ENCODE results near the gene FAM170B. TPM values are rescaled to one million over a fixed set of nuclear protein-coding genes. Genes with fewer than 3 reads are reported as not detected.

FAM170B gene
- total RNA-seq, 1 experiment from 2014 or later: not detected

- TF ChIP-seq ZMAT4 (CRISPR knock-in tag; IDR thresholded peaks at IDR 0.05) (no peak), MXD4 (CRISPR knock-in tag; IDR thresholded peaks at IDR 0.05; ENCODE audit: borderline replicate concordance) (no peak), GRHL2 (CRISPR knock-in tag; IDR thresholded peaks at IDR 0.05; ENCODE audit: insufficient replicate concordance, severe bottlenecking) (no peak), CDX4 (CRISPR knock-in tag; IDR thresholded peaks at IDR 0.05; ENCODE audit: borderline replicate concordance) (no peak), IRF2 (CRISPR knock-in tag; IDR thresholded peaks at IDR 0.05; ENCODE audit: borderline replicate concordance, low read depth) (no peak), ZNF232 (CRISPR knock-in tag; IDR thresholded peaks at IDR 0.05) (no peak), JUN (CRISPR knock-in tag; IDR thresholded peaks at IDR 0.05) (no peak), NFYB (CRISPR knock-in tag; conservative IDR thresholded peaks at IDR 0.05; ENCODE audit: low read depth) (no peak), NFATC4 (CRISPR knock-in tag; IDR thresholded peaks at IDR 0.05) (no peak), HMGXB4 (CRISPR knock-in tag; IDR thresholded peaks at IDR 0.05) (no peak)
Measured at GRCh38 chr10:49168171-49168540, 34.3 kb upstream of the FAM170B start (continued).

- H3K36me3 Mint-ChIP-seq: no peaks in the 10 kb centered on the region
- TF ChIP-seq AR (CRISPR knock-in tag; IDR thresholded peaks at IDR 0.05): no peak
- no peak for TF ChIP-seq ZBTB43 (CRISPR knock-in tag; IDR thresholded peaks at IDR 0.05)
- TF ChIP-seq MLX (CRISPR knock-in tag; IDR thresholded peaks at IDR 0.05): no peak
- TF ChIP-seq TEAD1 (CRISPR knock-in tag; IDR thresholded peaks at IDR 0.05): no peak
- no peak for TF ChIP-seq FOXK1 (CRISPR knock-in tag; IDR thresholded peaks at IDR 0.05)
- no peak overlapping the region for H3K4me3 Mint-ChIP-seq
- no peaks in the 10 kb centered on the region; the same call in 1 of the 2 replicates for H3K27me3 Mint-ChIP-seq (ENCODE audit: low read depth)
- POLR2A ChIA-PET: no interaction called here
- ATAC-seq: no peak
- peaks cover 8% of the 10 kb centered on the region for H3K4me1 Mint-ChIP-seq
- CTCF ChIA-PET: interaction anchor here (0.9 to 1.1 kb wide), 3 partner anchors 9 to 511 kb away, joined by 3 to 4 read pairs (median 4); no protein-coding TSS in a partner anchor
- H3K27ac Mint-ChIP-seq: no peak overlapping the region
- H3K9me3 Mint-ChIP-seq: no peaks in the 10 kb centered on the region
- no peak for DNase-seq (ENCODE audit: low spot score)
Measured at GRCh38 chr10:49167425-49168170, 33.8 kb upstream of the FAM170B start.
